Body of pancreas (tissue), 4 donors: ENCODE results near the gene CXCR1. TPM values are rescaled to one million over a fixed set of nuclear protein-coding genes. Genes with fewer than 3 reads are reported as not detected.

Experiments
- ATAC-seq: fragments of 150-250 bp; one replicate; pipeline ENCODE4 v1.9.1; 2016
- DNase-seq, 4 donors: peaks; one replicate each; pipeline ENCODE4 v3.0.0-alpha.2; 2019
- H3K27ac ChIP-seq, 4 donors: fragments of 200-600 bp; sonication (generic); 1 replicate in 3 of 4; 2 replicates in 1 of 4; pipeline versions ENCODE4 v1.5.1 to v1.6.1; 2016 to 2019; ENCODE audit warnings: mild to moderate bottlenecking in 1 of 4, mixed read lengths in 1 of 4, moderate library complexity in 1 of 4
- H3K27me3 ChIP-seq, 2 donors: fragments of 200-600 bp; sonication (generic); one replicate each; pipeline ENCODE4 v1.6.0; 2016; ENCODE audit warnings: mild to moderate bottlenecking in 1 of 2
- H3K36me3 ChIP-seq, 2 donors: fragments of 200-600 bp; sonication (generic); replicated peaks in 1 of 2; 2 replicates each; pipeline ENCODE4 v1.5.1; 2016; ENCODE audit warnings: low read depth in 2 of 2; ENCODE audit not compliant: insufficient read depth in 1 of 2
- H3K4me1 ChIP-seq: fragments of 200-600 bp; sonication (generic); one replicate; pipeline ENCODE4 v1.6.0; 2016
- H3K4me3 ChIP-seq, 2 donors: fragments of 200-600 bp; sonication (generic); 1 replicate in 1 of 2; 2 replicates in 1 of 2; pipeline ENCODE4 v1.5.1; 2016 to 2019
- H3K9me3 ChIP-seq, 3 donors: fragments of 200-600 bp; sonication (generic); 1 replicate in 2 of 3; 2 replicates in 1 of 3; pipeline ENCODE4 v1.5.1; 2016
- CTCF ChIP-seq, 7 experiments: fragments of 450-650 bp in 4 of 7; fragments of 200-600 bp in 3 of 7; sonication (generic) in 3 of 7; IDR thresholded peaks; one replicate each; pipeline ENCODE4 v1.5.1; 2016 to 2019; ENCODE audit warnings: antibody characterized with exemption in 7 of 7
- POLR2A ChIP-seq, 3 donors: fragments of 450-650 bp; IDR thresholded peaks; one replicate each; pipeline ENCODE4 v1.6.1; 2016; ENCODE audit warnings: antibody characterized with exemption in 3 of 3, mild to moderate bottlenecking in 2 of 3
- WGBS, 2 donors: methylation state at CpG; one replicate each; pipeline ENCODE4 v1.1.5; 2017; 5-methylcytosine and 5-hydroxymethylcytosine counted together
- intact Hi-C: fragments of 100-400 bp; cut with DNase I; formaldehyde crosslinking; loops from one replicate; pipeline ENCODE4 v1.15.1; 2023
- total RNA-seq, 2 donors: library from RNA; depleted of rRNA; stranded (reverse); fragments of >200 nt; gene quantifications; one replicate each; pipeline ENCODE4 v1.1.0, GENCODE V29; 2016

CXCR1 gene
- total RNA-seq, 2 donors from 2014 or later, result not detected

GRCh38 chr2:218196974-218197373 is 30.2 kb upstream of the CXCR1 start:
- TF ChIP-seq POLR2A (IDR thresholded peaks at IDR 0.05), result no peak
- Histone ChIP-seq H3K27ac (no peak overlapping the region), H3K4me1 (no peaks in the 10 kb centered on the region), H3K36me3 (no peaks in the 10 kb centered on the region), H3K9me3 (no peaks in the 10 kb centered on the region), H3K27me3 (no peaks in the 10 kb centered on the region), H3K4me3 (no peak overlapping the region)
- 42 to 49% methylated on average over 4 of the region's 4 CpGs for WGBS, 2 donors
- DNase-seq (no peak), ATAC-seq (no peak)
- intact Hi-C loops, result no loop called here

GRCh38 chr2:218194880-218195279 is 28.1 kb upstream of the CXCR1 start:
- Histone ChIP-seq H3K27me3 (no peaks in the 10 kb centered on the region), H3K36me3 (no peaks in the 10 kb centered on the region), H3K4me1 (no peaks in the 10 kb centered on the region), H3K9me3 (no peaks in the 10 kb centered on the region), H3K27ac (no peak overlapping the region), H3K4me3 (no peak overlapping the region)
- DNase-seq (no peak), ATAC-seq (no peak)
- intact Hi-C loops, result no loop called here
- TF ChIP-seq POLR2A (IDR thresholded peaks at IDR 0.05), result no peak
- no peak for TF ChIP-seq CTCF (IDR thresholded peaks at IDR 0.05)
- 85 to 87% methylated on average over 3 of the region's 3 CpGs for WGBS, 2 donors

GRCh38 chr2:218193701-218194100 is 26.9 kb upstream of the CXCR1 start:
- Histone ChIP-seq H3K4me1 (no peaks in the 10 kb centered on the region), H3K27me3 (no peaks in the 10 kb centered on the region), H3K36me3 (no peaks in the 10 kb centered on the region), H3K9me3 (no peaks in the 10 kb centered on the region), H3K27ac (no peak overlapping the region), H3K4me3 (no peak overlapping the region)
- ATAC-seq, result no peak
- DNase-seq, result no peak
- intact Hi-C loops, result no loop called here
- WGBS, 2 donors, result 86 to 88% methylated on average over 4 of the region's 4 CpGs
- TF ChIP-seq POLR2A (IDR thresholded peaks at IDR 0.05) (no peak), CTCF (IDR thresholded peaks at IDR 0.05) (no peak)

GRCh38 chr2:218192902-218193430 is 26.2 kb upstream of the CXCR1 start:
- H3K4me3 ChIP-seq, result no peak overlapping the region
- ATAC-seq (no peak), DNase-seq (no peak)
- intact Hi-C loops, result no loop called here
- 66 to 68% methylated on average over 3 of the region's 3 CpGs for WGBS, 2 donors
- H3K27me3 ChIP-seq, result no peaks in the 10 kb centered on the region
- TF ChIP-seq POLR2A (IDR thresholded peaks at IDR 0.05) (no peak), CTCF (IDR thresholded peaks at IDR 0.05) (no peak)
- no peaks in the 10 kb centered on the region for H3K4me1 ChIP-seq
- H3K36me3 ChIP-seq, result no peaks in the 10 kb centered on the region
- no peaks in the 10 kb centered on the region for H3K9me3 ChIP-seq
- H3K27ac ChIP-seq, result no peak overlapping the region

GRCh38 chr2:218188528-218188927 is 21.8 kb upstream of the CXCR1 start:
- Histone ChIP-seq H3K36me3 (no peaks in the 10 kb centered on the region), H3K4me1 (peaks cover 11% of the 10 kb centered on the region), H3K4me3 (no peak overlapping the region), H3K9me3 (no peaks in the 10 kb centered on the region), H3K27ac (no peak overlapping the region), H3K27me3 (no peaks in the 10 kb centered on the region)
- no peak for ATAC-seq
- 95 to 100% methylated on average over 2 of the region's 2 CpGs for WGBS, 2 donors
- no peak for DNase-seq
- no peak for TF ChIP-seq CTCF (IDR thresholded peaks at IDR 0.05)
- no peak for TF ChIP-seq POLR2A (IDR thresholded peaks at IDR 0.05)
- intact Hi-C loops, result no loop called here
